Measurements from ENCODE around the gene PIEZO1. TPM values are rescaled to one million over a fixed set of nuclear protein-coding genes. Genes with fewer than 3 reads are reported as not detected.

Gene PIEZO1
- total and polyA plus RNA-seq, 2 donors (not counting 3 experiments of a cell fraction or from before 2014, with no cell fraction given): 298 to 322 TPM

- H3K9me3 ChIP-seq (replicated peaks; ENCODE audit: control insufficient read depth, insufficient read depth, low read length): no peaks in the 10 kb centered on the region
- H3K4me3 ChIP-seq (replicated peaks in 1 of 3; ENCODE audit: insufficient read depth in 1 of 3, low read depth in 1 of 3, low read length in 3 of 3): no peak overlapping the region
- intact Hi-C loops (cut with micrococcal nuclease): no loop called here
- TF ChIP-seq EZH2 (IDR thresholded peaks at IDR 0.05; ENCODE audit: borderline replicate concordance, low read depth, low read length, severe bottlenecking) (no peak), GATA2 (IDR thresholded peaks at IDR 0.05; ENCODE audit: insufficient read depth, insufficient read length, low read depth, low read length) (no peak), FOS (IDR thresholded peaks at IDR 0.05; ENCODE audit: borderline replicate concordance, insufficient read depth, low read length) (no peak), MYC (IDR thresholded peaks at IDR 0.05; ENCODE audit: low read depth, low read length) (no peak), POLR2A (IDR thresholded peaks at IDR 0.05; ENCODE audit: low read depth, low read length) (no peak), MAX (IDR thresholded peaks at IDR 0.05; ENCODE audit: insufficient read depth, insufficient read length) (no peak), POLR2AphosphoS5 (IDR thresholded peaks at IDR 0.05; ENCODE audit: insufficient read depth, low read depth, low read length) (no peak), JUN (IDR thresholded peaks at IDR 0.05; ENCODE audit: borderline replicate concordance, insufficient read depth, insufficient read length, low read depth) (no peak)
- TF ChIP-seq, protein P1, sequence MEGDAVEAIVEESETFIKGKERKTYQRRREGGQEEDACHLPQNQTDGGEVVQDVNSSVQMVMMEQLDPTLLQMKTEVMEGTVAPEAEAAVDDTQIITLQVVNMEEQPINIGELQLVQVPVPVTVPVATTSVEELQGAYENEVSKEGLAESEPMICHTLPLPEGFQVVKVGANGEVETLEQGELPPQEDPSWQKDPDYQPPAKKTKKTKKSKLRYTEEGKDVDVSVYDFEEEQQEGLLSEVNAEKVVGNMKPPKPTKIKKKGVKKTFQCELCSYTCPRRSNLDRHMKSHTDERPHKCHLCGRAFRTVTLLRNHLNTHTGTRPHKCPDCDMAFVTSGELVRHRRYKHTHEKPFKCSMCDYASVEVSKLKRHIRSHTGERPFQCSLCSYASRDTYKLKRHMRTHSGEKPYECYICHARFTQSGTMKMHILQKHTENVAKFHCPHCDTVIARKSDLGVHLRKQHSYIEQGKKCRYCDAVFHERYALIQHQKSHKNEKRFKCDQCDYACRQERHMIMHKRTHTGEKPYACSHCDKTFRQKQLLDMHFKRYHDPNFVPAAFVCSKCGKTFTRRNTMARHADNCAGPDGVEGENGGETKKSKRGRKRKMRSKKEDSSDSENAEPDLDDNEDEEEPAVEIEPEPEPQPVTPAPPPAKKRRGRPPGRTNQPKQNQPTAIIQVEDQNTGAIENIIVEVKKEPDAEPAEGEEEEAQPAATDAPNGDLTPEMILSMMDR (IDR thresholded peaks at IDR 0.05; ENCODE audit: extremely low read depth in 1 of 2, insufficient read depth in 1 of 2, low read depth in 1 of 2, low read length in 2 of 2): no peak
- ChIA-PET CTCF (interaction anchor here (4.7 to 6.7 kb wide), 2 partner anchors 11 to 37 kb away, joined by 19 to 56 read pairs; partner anchors contain the start of gene PIEZO1), POLR2A (no interaction called here)
- DNase-seq (ENCODE audit: low read depth, low spot score) (no peak), FAIRE-seq (no peak)
- H3K27me3 ChIP-seq (ENCODE audit: control insufficient read depth in 2 of 2, insufficient read depth in 2 of 2, low read length in 2 of 2): no peaks in the 10 kb centered on the region
- H3K9me1 ChIP-seq (replicated peaks; ENCODE audit: control insufficient read depth, extremely low read depth, insufficient read depth, low read length): no peaks in the 10 kb centered on the region
- peaks cover 44% of the 10 kb centered on the region for H3K79me2 ChIP-seq (ENCODE audit: control insufficient read depth, insufficient read depth, low read length)
- no peak overlapping the region for H3K27ac ChIP-seq (ENCODE audit: insufficient read depth, low read depth, low read length)
- peaks cover 7% of the 10 kb centered on the region for H3K4me1 ChIP-seq (ENCODE audit: control insufficient read depth, extremely low read depth, insufficient read depth, low read length)
- H3K36me3 ChIP-seq (ENCODE audit: control insufficient read depth in 2 of 2, extremely low read depth in 1 of 2, insufficient read depth in 2 of 2, low read length in 2 of 2): peaks cover 3 to 6% of the 10 kb centered on the region in 2 experiments
- H3K4me2 ChIP-seq (ENCODE audit: insufficient read depth, low read length): no peak overlapping the region
- H3K9ac ChIP-seq (replicated peaks; ENCODE audit: extremely low read depth, insufficient read depth, low read length): no peak overlapping the region
- no peak overlapping the region for H2AFZ ChIP-seq (ENCODE audit: low read depth, low read length)
- no TSS peak for BruUV-seq (replicated peaks)
- H4K20me1 ChIP-seq (replicated peaks; ENCODE audit: control insufficient read depth, extremely low read depth, insufficient read depth, low read length): no peaks in the 10 kb centered on the region
- dilution Hi-C loops (cut with MboI; ENCODE audit: extremely low pct_ligation_motif_present, low sequenced_read_pairs): no loop called here
These were observed 36.7 kb downstream of the PIEZO1 start for GRCh38 chr16:88748364-88748763.
